ENCODE measurements around the gene SH3BGRL. TPM values are rescaled to one million over a fixed set of nuclear protein-coding genes. Genes with fewer than 3 reads are reported as not detected.

The SH3BGRL gene
- 40.6 and 48.8 TPM in 2 replicates for total RNA-seq

DNA sequence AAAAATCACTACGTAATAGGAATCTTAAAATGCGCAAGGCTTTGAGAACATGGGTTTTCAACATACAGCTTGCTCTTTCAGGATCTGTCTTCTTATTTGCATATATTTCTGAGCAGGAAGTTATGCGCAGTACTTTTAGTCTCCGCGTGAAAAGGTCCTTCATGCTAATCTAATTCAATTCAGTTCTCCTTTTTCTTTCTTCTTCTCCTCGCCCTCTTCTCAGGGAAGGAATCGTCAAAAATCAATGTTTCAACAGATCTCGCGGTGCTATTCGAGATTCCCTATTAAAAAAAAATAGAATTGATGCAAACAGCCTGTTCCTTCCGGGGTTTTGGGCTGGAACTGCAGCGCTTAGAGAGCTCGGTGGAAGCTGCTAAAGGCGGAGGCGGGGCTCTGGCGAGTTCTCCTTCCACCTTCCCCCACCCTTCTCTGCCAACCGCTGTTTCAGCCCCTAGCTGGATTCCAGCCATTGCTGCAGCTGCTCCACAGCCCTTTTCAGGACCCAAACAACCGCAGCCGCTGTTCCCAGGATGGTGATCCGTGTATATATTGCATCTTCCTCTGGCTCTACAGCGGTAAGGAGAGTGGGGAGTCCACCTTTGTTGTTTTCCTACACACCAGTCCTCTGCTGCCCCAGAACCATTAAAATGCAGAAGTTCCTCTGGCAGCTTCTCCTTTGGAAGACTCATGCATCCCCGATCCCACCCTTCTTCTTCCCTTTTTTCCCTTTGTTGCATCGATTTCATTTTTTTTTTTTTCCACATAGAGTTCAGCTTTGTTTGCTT lies at the start of gene SH3BGRL, which contains the start of gene HMGN5:
Gene SH3BGRL (plus strand): TSS at position 432 of the 785 bp plus-strand sequence. CDS start 99 bp downstream, at position 531.
Gene HMGN5 (minus strand): TSS at position 243 of the 785 bp plus-strand sequence. CDS start 80,364 bp downstream, outside the sequence.

Other genes starting within 250 kb of the SH3BGRL start
- gene HMGN5, start 189 bp upstream of the SH3BGRL start, total RNA-seq, result 0.33 and 1.7 TPM in 2 replicates

Measured in airway epithelial cell (primary cell).